ENCODE results near the gene WFDC9. TPM values are rescaled to one million over a fixed set of nuclear protein-coding genes. Genes with fewer than 3 reads are reported as not detected.

The WFDC9 gene
- total and polyA plus RNA-seq, 2 of the 8 experiments (the other 6 are each of a cell fraction or from before 2014, with no cell fraction given): not detected

DNA sequence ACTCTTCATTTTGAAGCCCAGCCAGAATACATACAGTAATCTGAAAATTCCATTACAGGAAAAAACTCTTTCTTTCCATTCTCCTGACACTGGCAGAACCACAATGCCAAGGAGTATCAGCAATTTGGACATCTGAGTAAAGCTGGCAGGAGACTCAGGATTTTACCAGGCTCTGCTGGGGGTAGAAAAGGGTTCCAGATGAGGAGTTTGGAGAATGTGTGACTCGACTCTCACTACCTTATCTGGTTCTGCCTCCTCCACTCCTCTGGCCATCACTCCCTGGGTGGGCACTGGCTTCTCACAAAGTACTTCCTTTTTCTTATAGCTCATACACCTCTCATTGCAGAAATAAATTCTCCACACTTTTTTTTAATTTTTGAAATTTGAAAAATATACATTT, 41.4 kb downstream of the WFDC9 start (continued):
- TF ChIP-seq, protein P1, sequence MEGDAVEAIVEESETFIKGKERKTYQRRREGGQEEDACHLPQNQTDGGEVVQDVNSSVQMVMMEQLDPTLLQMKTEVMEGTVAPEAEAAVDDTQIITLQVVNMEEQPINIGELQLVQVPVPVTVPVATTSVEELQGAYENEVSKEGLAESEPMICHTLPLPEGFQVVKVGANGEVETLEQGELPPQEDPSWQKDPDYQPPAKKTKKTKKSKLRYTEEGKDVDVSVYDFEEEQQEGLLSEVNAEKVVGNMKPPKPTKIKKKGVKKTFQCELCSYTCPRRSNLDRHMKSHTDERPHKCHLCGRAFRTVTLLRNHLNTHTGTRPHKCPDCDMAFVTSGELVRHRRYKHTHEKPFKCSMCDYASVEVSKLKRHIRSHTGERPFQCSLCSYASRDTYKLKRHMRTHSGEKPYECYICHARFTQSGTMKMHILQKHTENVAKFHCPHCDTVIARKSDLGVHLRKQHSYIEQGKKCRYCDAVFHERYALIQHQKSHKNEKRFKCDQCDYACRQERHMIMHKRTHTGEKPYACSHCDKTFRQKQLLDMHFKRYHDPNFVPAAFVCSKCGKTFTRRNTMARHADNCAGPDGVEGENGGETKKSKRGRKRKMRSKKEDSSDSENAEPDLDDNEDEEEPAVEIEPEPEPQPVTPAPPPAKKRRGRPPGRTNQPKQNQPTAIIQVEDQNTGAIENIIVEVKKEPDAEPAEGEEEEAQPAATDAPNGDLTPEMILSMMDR (IDR thresholded peaks at IDR 0.05; ENCODE audit: control extremely low read depth in 1 of 3, insufficient read depth in 1 of 3, low read depth in 1 of 3, low read length in 3 of 3): no peak
- TF ChIP-seq BRCA1 (IDR thresholded peaks at IDR 0.05; ENCODE audit: low read depth, low read length) (no peak), CHD1 (IDR thresholded peaks at IDR 0.05; ENCODE audit: low read depth, low read length) (no peak), KDM1A (IDR thresholded peaks at IDR 0.05; ENCODE audit: borderline replicate concordance, low read length) (no peak), SRF (IDR thresholded peaks at IDR 0.05; ENCODE audit: low read depth, low read length) (no peak), GTF2F1 (IDR thresholded peaks at IDR 0.05; ENCODE audit: borderline replicate concordance, low read depth, low read length) (no peak)
